ENCODE results near the gene ARL10.

ARL10 gene

DNA sequence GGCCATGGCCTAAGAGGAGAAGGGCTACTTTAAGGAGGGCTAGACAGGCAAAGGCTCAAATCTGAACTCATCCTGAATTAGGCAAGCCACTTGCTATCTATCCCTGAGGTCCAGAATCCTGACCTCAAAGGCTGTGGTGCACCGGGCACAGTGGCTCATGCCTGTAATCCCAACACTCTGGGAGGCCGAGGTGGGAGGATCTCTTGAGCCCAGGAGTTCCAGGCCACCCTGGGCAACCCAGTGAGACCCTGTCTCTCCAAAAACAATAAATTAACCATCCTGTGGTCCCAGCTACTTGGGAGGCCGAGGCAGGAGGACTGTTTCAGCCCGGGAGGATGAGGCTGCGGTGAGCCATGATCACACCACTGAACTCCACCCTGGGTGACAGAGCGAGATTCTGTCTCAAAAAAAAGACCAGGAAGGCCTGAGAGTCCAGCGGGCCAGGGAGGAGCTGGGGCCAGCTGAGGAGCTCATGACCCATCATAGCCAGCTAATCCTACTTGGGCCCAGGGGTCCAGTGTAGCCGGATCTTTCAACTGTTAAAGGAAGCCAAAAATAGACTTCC lies 19.2 kb downstream of the ARL10 start:
- DNase-seq (ENCODE audit: low read depth): no peak
- TF ChIP-seq, protein P1, sequence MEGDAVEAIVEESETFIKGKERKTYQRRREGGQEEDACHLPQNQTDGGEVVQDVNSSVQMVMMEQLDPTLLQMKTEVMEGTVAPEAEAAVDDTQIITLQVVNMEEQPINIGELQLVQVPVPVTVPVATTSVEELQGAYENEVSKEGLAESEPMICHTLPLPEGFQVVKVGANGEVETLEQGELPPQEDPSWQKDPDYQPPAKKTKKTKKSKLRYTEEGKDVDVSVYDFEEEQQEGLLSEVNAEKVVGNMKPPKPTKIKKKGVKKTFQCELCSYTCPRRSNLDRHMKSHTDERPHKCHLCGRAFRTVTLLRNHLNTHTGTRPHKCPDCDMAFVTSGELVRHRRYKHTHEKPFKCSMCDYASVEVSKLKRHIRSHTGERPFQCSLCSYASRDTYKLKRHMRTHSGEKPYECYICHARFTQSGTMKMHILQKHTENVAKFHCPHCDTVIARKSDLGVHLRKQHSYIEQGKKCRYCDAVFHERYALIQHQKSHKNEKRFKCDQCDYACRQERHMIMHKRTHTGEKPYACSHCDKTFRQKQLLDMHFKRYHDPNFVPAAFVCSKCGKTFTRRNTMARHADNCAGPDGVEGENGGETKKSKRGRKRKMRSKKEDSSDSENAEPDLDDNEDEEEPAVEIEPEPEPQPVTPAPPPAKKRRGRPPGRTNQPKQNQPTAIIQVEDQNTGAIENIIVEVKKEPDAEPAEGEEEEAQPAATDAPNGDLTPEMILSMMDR (conservative IDR thresholded peaks at IDR 0.05; ENCODE audit: low read depth, low read length): no peak
- no peak overlapping the region for H3K4me3 ChIP-seq (ENCODE audit: low read length)

DNA sequence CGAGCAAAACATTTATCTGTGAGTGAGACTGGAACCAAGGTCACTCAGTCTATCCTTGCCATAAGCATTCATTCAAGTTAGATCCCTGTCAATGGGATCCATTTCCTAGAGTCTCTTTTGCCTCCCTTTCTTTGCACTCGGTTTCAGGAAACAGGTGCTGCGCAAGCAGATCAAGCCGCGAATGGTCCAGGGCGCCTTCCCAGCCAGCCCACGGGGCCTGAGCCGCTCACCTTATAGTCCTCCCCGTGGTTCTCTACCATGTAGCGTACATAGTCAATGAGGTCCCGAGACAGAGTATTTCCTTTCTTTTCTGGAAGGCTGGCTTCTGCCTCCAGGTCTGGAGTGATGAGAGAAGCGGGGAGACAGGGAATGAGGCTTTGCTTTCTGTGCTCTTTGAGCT lies 19.7 kb downstream of the ARL10 start:
- no peak overlapping the region for H3K4me3 ChIP-seq (ENCODE audit: low read length)
- TF ChIP-seq, protein P1 (conservative IDR thresholded peaks at IDR 0.05; ENCODE audit: low read depth, low read length): no peak
- DNase-seq (ENCODE audit: low read depth): no peak

DNA sequence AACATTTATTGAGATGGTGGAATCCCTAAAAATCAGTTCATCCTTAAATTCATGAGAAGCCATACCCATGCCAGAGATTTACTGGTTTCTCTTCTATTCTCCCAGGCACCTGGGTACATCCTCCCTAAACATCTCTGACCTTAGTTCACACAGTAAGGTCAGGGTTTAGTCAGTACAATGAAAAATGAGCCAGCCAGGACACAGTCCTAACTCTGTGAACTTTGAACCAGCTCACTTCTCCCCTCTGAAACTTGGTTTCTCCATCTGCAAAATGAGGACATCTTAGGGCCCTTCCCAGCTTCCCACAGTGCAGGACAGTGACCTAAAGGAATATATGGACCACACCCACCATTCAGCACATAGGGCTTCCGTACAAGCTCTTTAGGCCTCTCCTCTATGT lies 21.2 kb downstream of the ARL10 start:
- DNase-seq (ENCODE audit: low read depth): no peak
- TF ChIP-seq, protein P1 (conservative IDR thresholded peaks at IDR 0.05; ENCODE audit: low read depth, low read length): no peak
- no peak overlapping the region for H3K4me3 ChIP-seq (ENCODE audit: low read length)

DNA sequence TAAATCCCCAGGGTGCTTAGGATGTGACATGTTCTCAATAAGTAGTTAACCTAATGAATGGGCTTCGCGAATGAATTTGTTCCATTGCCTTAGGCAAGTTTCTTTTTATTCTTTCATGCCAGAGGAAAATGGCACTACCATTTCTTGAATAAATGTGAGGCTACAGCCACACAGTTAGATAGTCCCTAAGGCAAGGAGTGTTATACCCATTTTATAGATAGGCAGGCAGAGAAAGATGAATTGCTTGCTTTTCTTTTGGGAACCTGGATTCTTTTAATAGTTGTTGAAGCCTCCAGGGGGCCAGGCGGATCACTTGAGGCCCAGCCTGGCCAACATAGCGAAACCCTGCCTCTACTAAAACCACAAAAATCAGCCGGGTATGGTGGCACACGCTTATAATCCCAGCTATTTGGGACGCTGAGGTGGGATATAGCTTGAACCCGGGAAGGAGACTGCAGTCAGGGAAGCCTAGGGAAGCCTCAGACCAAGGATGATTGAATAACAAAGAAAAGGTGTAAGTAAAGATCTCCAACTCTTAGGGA lies 22.2 kb downstream of the ARL10 start:
- H3K4me3 ChIP-seq (ENCODE audit: low read length): peak overlapping the region; percentile 94
- no peak for DNase-seq (ENCODE audit: low read depth)
- TF ChIP-seq, protein P1 (conservative IDR thresholded peaks at IDR 0.05; ENCODE audit: low read depth, low read length): no peak

DNA sequence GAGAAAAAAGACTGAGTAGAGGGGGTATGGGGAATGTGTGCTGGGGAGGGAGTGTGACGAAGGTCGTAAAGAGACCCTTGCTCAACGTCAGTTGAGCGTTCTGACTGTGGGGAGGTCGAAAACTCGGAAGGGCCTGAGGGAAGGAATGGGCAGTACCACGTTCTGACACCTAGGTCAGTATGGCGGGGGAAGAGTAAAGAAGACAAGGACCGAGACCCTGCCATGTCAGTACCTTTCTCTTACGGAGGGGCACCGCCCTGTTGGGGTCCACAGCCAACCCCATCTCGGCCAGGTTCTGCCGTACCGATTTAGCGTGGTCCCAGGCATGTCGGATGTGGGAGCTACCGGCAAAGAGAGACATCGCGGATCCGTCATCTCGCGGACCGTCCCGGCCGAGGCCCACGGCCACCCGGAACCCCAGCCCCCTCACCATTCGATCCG lies 22.7 kb downstream of the ARL10 start:
- TF ChIP-seq, protein P1 (conservative IDR thresholded peaks at IDR 0.05; ENCODE audit: low read depth, low read length): no peak
- H3K4me3 ChIP-seq (ENCODE audit: low read length): peak overlapping the region; percentile 94
- DNase-seq (ENCODE audit: low read depth): no peak

DNA sequence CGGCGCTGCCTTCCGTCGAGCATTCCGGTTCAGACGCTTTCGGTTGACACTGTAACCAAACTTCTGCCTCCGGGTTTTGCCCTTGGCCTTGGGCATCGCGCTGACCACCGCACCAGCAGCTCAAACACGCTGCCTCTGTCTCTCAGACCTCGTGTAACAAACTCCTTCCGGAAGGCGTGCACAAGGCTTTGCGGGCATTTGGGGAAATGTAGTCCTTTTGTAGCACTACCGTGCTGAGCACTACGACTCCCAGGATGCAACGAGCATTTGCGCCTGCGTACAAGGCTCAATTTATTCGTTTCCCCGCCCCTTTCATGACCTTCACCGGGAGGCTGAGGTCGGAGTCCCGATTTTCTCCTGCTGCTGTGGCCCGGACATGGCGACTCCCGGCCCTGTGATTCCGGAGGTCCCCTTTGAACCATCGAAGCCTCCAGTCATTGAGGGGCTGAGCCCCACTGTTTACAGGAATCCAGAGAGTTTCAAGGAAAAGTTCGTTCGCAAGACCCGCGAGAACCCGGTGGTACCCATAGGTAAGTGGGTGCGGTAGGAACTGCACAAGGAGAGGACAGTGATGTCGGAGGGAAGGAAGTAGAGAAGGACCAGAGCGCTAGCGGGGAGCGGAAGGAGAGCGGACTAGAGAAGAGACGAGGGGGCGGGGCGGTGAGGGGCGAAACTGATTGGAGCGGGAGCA lies 23.3 kb downstream of the ARL10 start, which contains the start of the genes HIGD2A and NOP16:
Gene HIGD2A (plus strand): TSS at position 308 of the 691 bp plus-strand sequence. CDS start 69 bp downstream, at position 377.
Gene NOP16 (minus strand): TSS at position 155 of the 691 bp plus-strand sequence. CDS start 59 bp downstream, at position 96.
- TF ChIP-seq, protein P1 (conservative IDR thresholded peaks at IDR 0.05; ENCODE audit: low read depth, low read length): no peak
- H3K4me3 ChIP-seq (ENCODE audit: low read length): peak within 1 kb of the TSS; percentile 94
- DNase-seq (ENCODE audit: low read depth): peak; percentile 95

All from retinal pigment epithelial cell (primary cell).